Stimulated activated CD8-positive, alpha-beta memory T cell treated with anti-CD3 and anti-CD28 coated beads, Interleukin-2, amount 100 ng/mL, for 48 hours (primary cell): ENCODE data around the gene ITIH3.

Experiments
- DNase-seq, 2 donors: peaks; one replicate each; pipeline ENCODE4 v3.0.0-alpha.2; 2020; ENCODE audit warnings: low read depth in 2 of 2

ITIH3 gene

DNA sequence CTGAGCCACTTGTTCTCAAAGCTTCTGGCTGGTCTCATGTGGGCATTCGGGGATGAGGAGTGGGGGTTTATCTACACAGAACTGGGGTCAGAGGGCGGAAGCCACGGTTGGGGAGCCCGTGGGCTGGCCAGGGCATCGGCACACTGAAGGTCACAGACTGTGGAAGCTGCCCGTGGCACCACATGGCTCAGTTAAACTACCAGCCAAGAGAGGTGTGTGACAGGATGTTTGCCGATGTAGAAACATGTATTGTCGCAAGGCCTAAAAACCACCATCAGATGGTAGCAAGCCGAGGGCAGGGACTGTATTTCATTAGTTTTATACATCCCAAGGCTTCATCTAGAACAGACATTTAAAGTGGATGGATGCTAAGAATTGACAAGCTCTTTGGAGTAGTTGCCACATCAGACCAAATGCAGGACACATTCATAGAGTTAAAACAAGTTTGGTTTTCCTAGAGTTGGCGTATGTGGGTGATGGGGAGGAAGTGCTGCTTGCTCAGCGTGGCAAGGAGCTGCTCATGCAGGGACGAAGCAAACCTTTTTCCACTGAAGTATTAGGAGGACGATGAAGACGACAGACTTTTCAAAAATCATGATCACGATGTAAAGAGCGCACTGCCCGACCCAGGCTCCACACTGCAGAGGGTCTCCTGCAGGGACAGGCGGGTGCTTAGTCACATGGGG, 49.8 kb downstream of the ITIH3 start:
- no peak for DNase-seq

DNA sequence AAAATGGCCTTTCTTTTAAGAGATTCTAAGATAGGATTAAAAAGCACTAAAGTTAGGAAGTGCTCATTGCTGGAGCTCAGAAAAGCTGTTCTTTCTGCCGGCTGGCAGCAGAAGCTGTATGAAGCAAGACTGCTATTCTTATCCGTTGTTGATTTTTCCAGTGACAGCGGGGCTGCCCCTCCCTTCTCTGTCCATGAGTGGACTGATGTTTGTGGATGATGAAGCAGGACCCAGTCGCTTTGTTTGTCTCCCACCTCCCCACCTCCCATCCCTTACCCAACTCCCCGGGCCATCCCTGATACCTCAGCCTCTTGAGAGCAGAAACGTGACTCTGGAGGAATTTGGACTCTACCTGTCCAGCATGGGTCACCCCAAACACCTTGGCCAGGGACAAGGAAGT, 50.6 kb downstream of the ITIH3 start:
- DNase-seq, result no peak

DNA sequence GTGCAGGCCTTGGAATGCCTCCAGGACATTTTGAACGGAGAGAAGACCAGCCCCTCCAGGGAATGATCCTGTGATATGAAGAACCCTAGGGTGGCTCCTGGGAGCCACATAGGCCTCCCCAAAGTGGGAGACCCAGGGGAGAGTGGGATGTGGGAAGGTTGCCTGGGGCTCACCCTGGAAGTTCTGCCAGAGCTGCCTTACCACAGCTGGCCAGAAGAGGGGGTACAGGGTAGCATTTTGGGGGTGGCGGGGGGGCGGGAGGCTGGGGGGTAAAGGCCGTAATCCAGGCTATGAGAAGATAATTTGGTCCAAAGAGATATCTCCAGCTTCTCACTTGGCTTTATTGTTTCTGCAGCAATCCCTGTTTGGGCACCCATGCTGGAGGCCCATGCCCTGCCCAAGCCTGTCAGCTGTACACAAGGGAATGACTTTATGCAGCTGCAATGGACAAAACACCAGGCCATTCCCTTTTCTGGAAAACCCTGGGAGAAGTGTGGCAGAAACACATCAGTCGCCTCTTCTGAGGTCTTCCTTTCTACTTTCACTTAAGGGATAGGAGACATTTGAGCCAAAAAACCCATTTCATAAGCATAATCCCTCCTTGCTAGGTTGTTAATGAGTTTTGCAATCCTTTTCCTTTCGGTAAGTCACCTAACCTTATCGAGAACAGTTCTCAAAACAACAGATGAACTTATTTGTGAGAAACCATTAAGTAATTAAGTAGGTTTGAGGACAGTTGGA, 51.3 kb downstream of the ITIH3 start:
- no peak for DNase-seq

DNA sequence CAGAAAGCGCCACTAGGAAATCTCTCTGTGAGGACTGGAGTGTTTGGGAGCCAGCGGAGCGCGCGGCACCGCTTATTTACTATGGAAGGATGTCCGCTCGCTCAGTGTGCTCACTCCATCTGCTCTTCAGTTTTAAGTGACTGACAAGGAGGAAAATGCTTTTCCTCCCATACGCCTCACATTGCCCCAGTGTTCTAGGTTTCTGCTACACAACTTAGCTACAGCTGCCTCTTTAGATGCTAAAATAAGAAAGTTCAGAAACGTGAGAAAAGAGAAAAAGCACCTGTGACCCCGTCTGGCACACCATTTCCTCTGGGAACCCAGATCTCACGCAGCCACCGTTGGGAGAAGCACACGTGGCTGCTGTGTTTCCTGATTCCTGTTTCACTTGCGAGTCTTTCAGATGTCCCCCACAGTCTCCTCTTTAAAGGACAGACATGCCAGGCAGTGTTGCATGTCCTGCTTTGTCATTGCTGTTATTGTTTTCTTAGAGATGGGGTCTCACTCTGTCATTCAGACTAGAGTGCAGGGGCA, 51.9 kb downstream of the ITIH3 start:
- no peak for DNase-seq

DNA sequence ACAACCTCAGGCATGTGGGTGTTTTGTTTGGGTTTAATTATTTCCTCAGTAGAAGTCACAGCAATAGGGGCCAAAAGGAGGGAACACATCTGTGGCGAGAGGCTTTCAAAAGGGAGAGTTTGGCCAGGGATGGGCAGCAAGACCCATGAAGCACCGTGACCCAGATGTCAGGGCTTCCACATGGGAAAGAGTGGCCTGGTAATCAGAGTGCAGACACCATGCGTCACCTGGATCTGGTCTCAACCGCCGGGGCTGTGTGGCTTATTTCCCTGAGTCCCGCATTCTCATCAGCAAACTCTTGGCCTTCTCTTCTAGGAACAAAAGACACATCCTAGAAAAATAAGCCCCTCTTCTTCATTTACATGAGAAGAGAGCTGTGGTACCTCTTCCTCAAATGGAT, 52.6 kb downstream of the ITIH3 start:
- DNase-seq, result no peak

DNA sequence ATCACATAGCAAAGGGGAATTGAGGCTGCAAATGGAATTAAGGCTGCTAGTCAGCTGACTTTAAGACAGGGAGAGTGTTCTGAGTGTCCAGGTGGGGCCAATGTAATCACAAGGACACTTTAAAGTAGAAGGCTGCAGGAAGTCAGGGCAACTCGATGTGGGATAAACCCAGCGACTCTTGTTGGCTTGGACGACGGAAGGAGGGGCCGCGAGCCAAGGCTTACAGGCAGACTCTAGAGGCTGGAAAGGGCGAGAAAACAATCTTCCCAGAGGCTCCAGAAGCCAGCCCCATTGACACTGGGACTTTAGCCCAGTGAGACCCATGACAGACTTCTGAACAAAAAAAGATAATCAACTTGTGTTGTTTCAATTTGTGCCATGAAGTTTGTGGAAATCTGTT, 53.1 kb downstream of the ITIH3 start:
- no peak for DNase-seq

DNA sequence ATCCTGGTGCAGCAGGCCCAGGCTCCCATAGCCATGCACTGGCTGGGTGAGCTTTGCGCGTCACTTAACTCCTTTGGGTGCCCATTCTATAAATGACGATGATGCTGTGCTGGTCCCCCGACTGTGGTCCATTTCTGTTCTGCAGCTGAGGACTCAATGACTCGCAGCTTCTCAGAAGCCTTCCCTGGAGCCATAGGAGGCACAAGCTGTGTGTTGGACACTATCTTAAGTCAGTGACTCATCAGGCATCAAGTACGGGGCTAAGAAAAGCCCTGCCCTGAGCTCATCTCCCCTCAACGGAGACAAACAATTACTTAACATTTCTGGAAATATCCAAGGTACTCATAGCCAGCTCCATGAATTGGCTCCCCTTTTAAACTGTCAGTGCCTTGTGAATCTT, 54.0 kb downstream of the ITIH3 start:
- no peak for DNase-seq

DNA sequence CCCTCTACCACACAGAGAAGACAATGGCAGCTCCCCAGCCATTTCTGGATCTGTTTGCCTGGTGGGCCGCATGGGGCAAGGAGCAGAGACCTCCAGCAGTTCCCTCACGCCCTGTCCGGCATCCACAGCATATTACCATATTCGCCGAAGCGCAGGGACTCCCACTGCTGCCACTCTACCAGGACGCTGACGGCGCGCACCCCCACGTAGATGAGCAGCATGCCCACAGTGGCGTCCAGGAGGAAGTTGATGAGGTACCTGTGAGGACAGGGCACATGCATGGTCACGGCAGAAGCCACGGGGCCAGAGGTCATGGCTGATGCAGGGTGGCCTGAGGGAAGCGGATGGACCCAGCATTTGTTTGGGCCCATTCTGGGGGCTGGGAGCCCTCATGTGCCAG, 55.1 kb downstream of the ITIH3 start:
- no peak for DNase-seq

DNA sequence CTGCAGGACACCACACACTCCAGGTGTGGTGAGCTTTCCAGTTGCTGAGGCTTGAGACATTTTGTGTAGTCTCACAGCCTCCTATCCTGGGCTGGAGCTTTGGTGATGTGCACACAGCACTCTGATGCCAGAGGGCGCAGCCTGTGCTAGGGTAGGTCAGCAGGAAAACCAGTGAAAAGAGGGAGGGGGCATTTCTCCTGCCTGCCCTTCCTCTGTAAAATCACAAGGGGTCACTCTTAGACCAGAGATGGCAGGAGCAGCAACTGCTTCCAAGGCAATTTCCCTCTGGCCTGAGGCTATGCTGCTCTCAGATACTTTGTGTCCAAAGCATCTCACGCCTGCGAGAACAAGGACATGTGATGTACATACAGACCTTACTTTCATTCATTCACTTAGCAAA, 56.8 kb downstream of the ITIH3 start:
- DNase-seq, result peak in 1 of 2 donors; percentile 8

DNA sequence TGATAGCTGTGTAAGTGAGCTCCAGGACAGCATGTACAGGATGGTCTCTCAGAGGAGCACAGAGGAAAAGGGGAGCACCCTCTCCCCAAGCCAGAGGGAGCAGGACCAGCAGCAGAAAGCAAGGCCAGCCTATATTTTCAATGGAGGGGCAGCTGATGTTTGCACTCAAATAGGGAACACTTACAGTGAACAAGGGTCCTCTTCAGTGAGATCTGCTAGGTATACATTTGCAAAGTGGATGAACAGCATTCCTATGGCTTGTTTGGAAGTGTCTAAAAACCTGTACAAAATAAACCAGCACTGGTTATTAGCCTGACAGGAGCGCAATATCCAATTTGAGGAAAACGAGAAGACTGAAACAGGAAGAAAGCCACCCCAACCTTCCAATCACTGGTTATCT, 57.8 kb downstream of the ITIH3 start:
- no peak for DNase-seq

DNA sequence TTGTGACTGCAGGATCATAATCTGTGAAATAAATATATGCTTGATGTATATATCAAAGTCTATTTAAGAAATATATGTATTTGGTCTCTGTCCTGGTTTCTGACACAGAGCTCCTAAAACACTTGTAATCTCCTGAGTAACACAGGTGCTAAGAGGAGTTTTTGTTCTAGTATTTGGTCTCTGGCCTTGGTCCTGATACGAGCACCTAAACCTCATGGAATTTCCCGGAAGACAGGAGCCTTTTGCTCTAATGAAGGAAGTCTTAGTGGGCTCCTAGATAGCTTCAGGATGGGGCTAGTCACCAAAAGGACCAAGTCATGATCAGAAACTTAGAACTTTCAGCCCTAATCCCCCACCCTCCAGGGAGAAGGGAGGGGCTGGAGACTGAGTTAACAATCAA, 59.4 kb downstream of the ITIH3 start:
- no peak for DNase-seq

DNA sequence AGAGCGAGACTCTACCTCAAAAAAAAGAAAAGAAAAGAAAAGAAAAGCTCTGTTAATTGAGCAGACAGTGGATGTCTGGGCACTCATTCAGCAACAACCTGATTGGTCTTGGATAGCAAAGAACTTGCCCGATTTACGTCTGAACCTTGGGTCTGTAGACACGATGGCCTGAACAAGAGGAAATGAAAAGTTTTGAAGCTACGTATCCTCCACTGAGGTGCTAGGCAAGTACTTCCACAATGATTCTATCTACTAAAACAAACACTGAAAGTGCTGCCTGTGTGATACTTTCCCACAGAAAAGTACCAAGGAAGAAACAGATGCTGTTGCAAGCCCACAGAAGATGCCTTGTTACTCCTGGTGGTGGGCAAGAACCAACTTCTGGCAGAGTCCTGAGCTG, 62.1 kb downstream of the ITIH3 start:
- no peak for DNase-seq

DNA sequence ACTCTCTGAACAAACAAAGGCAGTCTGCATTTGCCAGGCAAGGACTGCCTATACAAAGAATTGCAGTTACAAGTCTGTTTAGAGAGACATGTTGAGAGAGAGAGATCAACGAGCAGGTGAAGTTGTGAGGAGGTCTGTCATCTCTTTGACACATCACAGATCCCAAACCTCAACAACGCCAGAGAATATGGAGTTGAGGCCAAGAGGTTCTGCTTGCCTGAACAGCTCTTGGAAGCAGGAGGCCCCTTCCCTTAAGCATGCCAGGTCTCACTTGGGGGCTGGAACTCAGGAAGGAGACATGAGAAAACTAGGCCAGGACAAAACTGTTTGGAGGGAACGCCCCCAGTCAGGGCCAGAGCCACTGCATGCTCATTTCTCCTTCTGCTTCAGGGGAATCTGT, 62.5 kb downstream of the ITIH3 start:
- no peak for DNase-seq

DNA sequence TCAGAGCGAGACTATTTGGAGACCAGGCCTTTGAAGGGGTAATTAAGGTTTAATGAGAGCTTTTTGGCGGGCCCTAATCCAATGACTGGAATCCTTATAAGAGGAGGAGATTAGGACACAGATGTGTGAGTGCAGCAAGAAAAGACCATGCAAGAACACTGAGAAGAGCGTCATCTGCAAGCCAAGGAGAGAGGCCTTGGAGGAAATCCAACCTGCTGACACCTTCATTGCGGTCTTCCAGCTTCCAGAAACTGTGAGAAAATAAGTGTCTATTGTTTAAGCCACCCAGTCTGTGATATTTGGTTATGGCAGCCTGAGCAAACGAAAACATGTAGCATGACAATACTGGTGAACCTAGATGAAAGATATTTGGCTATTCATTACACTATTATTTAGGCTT, 63.3 kb downstream of the ITIH3 start:
- no peak for DNase-seq
